Measurements from ENCODE around the gene KCNQ1. TPM values are rescaled to one million over a fixed set of nuclear protein-coding genes. Genes with fewer than 3 reads are reported as not detected.
A peak's percentile ranks its signal among the peaks of the same experiment; 100 is the strongest.

The KCNQ1 gene
- total RNA-seq, 1 donor from 2014 or later = 2.6 TPM

DNA sequence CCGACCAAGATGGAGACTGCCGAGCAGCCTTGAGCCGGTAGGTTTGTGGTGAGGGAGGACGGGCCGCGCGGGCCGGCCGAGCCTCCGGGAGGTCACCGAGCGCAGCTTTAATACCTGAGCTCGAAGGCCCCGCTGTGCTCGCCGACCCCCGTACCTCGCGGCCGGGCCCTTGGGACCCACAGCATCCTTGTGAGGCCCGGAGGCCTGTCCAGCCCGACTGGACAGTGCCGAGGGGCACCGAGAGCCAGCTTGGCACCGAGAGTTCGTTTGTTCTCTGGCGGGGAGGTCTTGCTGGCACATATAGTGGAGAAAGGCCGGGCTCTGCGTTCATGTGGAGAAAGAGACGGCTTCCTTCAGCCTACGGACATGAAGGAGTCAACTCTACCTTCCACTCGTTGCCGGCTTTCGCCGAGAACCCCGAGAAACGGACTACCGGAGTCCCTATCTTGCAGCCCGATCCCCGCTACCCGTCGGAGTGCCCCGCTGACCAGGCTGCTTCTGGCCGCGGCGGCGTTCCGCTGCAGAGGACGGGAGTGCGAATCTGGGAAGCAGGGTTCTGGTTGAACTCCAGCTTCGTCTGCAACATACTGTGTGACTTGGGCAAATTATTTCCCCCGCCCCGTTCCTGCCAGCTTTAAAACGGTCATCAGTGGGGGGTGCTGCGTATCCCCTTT is 43.9 kb upstream of the KCNQ1 start:
- Histone ChIP-seq H3K4me1 (ENCODE audit: control insufficient read depth in 3 of 3, insufficient read depth in 3 of 3, low read length in 3 of 3) (peaks cover 27 to 35% (median 30%) of the 10 kb centered on the region in 3 donors), H3K36me3 (ENCODE audit: control insufficient read depth in 3 of 3, insufficient read depth in 3 of 3, low read length in 3 of 3) (peaks cover 30 to 34% (median 31%) of the 10 kb centered on the region in 3 donors), H3K4me3 (ENCODE audit: low read length in 3 of 3) (peak overlapping the region; percentile 95 to 99 (median 99)), H3K9me3 (ENCODE audit: control insufficient read depth in 3 of 3, low read length in 3 of 3) (no peaks in the 10 kb centered on the region), H3K27me3 (ENCODE audit: control insufficient read depth in 3 of 3, insufficient read depth in 3 of 3, low read length in 3 of 3) (no peaks in the 10 kb centered on the region), H3K9ac (ENCODE audit: low read depth in 1 of 3, low read length in 3 of 3) (peak overlapping the region; percentile 96), H3K27ac (ENCODE audit: low read depth, low read length) (peak overlapping the region; percentile 99)

DNA sequence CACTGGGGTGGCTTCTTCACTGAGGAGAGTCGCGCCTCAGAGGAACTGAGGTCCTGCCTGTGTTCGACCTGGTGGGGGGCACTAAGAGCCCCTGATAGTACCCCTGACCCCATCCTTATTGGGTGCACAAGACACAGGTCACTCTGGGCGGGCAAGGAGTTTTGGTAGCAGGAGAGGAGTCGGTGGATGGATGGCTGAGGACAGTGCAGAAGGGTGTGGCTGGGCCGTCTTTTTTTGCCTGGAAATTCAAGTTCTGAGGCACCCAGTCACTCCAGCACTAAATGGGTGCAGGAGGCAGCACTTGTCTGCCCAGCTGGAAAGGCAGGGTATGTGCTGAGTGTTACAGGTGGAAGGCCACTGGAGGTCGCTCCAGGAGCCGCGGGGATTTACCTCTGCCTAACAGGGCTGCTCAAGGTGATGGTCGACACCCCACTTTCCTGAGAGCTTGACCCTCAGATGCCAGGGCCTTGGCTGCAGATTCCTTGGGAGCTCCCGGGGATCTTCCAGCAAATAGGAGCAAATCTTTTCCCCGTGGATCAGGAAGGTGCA is 43.3 kb upstream of the KCNQ1 start:
- peak overlapping the region; percentile 99 for H3K27ac ChIP-seq (ENCODE audit: low read depth, low read length)
- H3K9ac ChIP-seq (ENCODE audit: low read depth in 1 of 3, low read length in 3 of 3) = peak overlapping the region; percentile 96
- peak overlapping the region; percentile 95 to 99 (median 99) for H3K4me3 ChIP-seq (ENCODE audit: low read length in 3 of 3)
- H3K4me1 ChIP-seq (ENCODE audit: control insufficient read depth in 3 of 3, insufficient read depth in 3 of 3, low read length in 3 of 3) = peaks cover 27 to 35% (median 30%) of the 10 kb centered on the region in 3 donors
- H3K36me3 ChIP-seq (ENCODE audit: control insufficient read depth in 3 of 3, insufficient read depth in 3 of 3, low read length in 3 of 3) = peaks cover 26 to 29% (median 27%) of the 10 kb centered on the region in 3 donors
- no peaks in the 10 kb centered on the region for H3K27me3 ChIP-seq (ENCODE audit: control insufficient read depth in 3 of 3, insufficient read depth in 3 of 3, low read length in 3 of 3)
- H3K9me3 ChIP-seq (ENCODE audit: control insufficient read depth in 3 of 3, low read length in 3 of 3) = no peaks in the 10 kb centered on the region

DNA sequence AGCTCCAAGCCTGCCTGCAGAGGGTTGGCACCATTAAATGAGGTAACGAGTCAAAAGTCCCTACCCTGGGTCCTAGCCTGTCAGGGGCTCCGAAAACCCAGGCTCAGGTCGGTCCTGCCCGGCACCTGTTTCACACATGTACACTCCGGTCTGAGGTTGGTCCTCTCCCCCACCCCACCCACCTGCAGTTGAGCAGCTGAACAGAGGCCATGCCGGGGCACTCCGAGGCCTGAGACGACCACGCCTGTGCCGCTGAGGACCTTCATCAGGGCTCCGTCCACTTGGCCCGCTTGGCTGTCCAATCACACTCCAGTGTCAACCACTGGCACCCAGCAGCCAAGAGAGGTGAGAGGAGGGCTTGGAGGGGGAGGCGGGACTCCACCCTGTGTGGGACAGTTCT is 42.7 kb upstream of the KCNQ1 start:
- no peaks in the 10 kb centered on the region for H3K9me3 ChIP-seq (ENCODE audit: control insufficient read depth in 3 of 3, low read length in 3 of 3)
- peak overlapping the region in 2 of 3 donors; percentile 96 for H3K9ac ChIP-seq (ENCODE audit: low read depth in 1 of 3, low read length in 3 of 3)
- peaks cover 21 to 24% (median 23%) of the 10 kb centered on the region in 3 donors for H3K36me3 ChIP-seq (ENCODE audit: control insufficient read depth in 3 of 3, insufficient read depth in 3 of 3, low read length in 3 of 3)
- peaks cover 27 to 35% (median 30%) of the 10 kb centered on the region in 3 donors for H3K4me1 ChIP-seq (ENCODE audit: control insufficient read depth in 3 of 3, insufficient read depth in 3 of 3, low read length in 3 of 3)
- no peaks in the 10 kb centered on the region for H3K27me3 ChIP-seq (ENCODE audit: control insufficient read depth in 3 of 3, insufficient read depth in 3 of 3, low read length in 3 of 3)
- no peak overlapping the region for H3K27ac ChIP-seq (ENCODE audit: low read depth, low read length)
- H3K4me3 ChIP-seq (ENCODE audit: low read length in 3 of 3) = peak overlapping the region in 2 of 3 donors; percentile 95 to 99

DNA sequence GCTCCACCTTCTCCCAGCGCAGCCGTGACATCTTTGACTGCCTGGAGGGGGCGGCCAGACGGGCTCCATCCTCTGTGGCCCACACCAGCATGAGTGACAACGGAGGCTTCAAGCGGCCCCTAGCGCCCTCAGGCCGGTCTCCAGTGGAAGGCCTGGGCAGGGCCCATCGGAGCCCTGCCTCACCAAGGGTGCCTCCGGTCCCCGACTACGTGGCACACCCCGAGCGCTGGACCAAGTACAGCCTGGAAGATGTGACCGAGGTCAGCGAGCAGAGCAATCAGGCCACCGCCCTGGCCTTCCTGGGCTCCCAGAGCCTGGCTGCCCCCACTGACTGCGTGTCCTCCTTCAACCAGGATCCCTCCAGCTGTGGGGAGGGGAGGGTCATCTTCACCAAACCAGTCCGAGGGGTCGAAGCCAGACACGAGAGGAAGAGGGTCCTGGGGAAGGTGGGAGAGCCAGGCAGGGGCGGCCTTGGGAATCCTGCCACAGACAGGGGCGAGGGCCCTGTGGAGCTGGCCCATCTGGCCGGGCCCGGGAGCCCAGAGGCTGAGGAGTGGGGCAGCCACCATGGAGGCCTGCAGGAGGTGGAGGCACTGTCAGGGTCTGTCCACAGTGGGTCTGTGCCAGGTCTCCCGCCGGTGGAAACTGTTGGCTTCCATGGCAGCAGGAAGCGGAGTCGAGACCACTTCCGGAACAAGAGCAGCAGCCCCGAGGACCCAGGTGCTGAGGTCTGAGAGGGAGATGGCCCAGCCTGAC is 41.7 kb upstream of the KCNQ1 start:
- Histone ChIP-seq H3K27me3 (ENCODE audit: control insufficient read depth in 3 of 3, insufficient read depth in 3 of 3, low read length in 3 of 3) (no peaks in the 10 kb centered on the region), H3K4me1 (ENCODE audit: control insufficient read depth in 3 of 3, insufficient read depth in 3 of 3, low read length in 3 of 3) (peaks cover 27 to 35% (median 30%) of the 10 kb centered on the region in 3 donors), H3K27ac (ENCODE audit: low read depth, low read length) (no peak overlapping the region), H3K9me3 (ENCODE audit: control insufficient read depth in 3 of 3, low read length in 3 of 3) (no peaks in the 10 kb centered on the region), H3K9ac (ENCODE audit: low read depth in 1 of 3, low read length in 3 of 3) (no peak overlapping the region), H3K4me3 (ENCODE audit: low read length in 3 of 3) (no peak overlapping the region), H3K36me3 (ENCODE audit: control insufficient read depth in 3 of 3, insufficient read depth in 3 of 3, low read length in 3 of 3) (peaks cover 19 to 23% (median 20%) of the 10 kb centered on the region in 3 donors)

DNA sequence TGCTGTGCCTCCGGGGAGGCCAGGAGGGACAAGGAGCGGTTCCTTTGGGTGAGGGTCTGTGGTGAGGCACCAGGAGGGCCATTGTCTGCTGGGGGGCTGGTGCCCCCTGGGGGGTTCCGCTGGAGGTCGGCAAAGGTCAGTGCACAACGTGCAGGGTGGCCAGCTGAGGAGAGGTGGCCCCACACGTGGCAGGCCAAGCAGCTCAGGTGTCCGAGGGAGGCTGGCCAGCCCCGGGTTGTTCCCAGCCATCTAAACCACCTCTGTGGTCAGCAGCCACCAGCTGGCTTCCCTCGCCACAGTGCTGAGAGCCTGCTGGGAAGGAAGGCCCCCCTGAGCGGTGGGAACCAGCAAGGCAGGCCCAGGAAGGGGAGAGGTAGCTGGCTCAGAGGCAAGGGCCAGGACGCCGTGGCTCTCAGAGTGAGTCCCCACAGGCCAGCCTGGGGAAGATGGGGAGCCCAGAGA is 40.0 kb upstream of the KCNQ1 start:
- peak overlapping the region in 1 of 3 donors; percentile 57 for H3K9ac ChIP-seq (ENCODE audit: low read depth in 1 of 3, low read length in 3 of 3)
- no peak overlapping the region for H3K27ac ChIP-seq (ENCODE audit: low read depth, low read length)
- peaks cover 14 to 20% (median 15%) of the 10 kb centered on the region in 3 donors for H3K4me1 ChIP-seq (ENCODE audit: control insufficient read depth in 3 of 3, insufficient read depth in 3 of 3, low read length in 3 of 3)
- peaks cover 0 to 4% (median 3%) of the 10 kb centered on the region in 3 donors for H3K27me3 ChIP-seq (ENCODE audit: control insufficient read depth in 3 of 3, insufficient read depth in 3 of 3, low read length in 3 of 3)
- H3K4me3 ChIP-seq (ENCODE audit: low read length in 3 of 3) = no peak overlapping the region
- peaks cover 15 to 19% (median 19%) of the 10 kb centered on the region in 3 donors for H3K36me3 ChIP-seq (ENCODE audit: control insufficient read depth in 3 of 3, insufficient read depth in 3 of 3, low read length in 3 of 3)
- H3K9me3 ChIP-seq (ENCODE audit: control insufficient read depth in 3 of 3, low read length in 3 of 3) = no peaks in the 10 kb centered on the region

DNA sequence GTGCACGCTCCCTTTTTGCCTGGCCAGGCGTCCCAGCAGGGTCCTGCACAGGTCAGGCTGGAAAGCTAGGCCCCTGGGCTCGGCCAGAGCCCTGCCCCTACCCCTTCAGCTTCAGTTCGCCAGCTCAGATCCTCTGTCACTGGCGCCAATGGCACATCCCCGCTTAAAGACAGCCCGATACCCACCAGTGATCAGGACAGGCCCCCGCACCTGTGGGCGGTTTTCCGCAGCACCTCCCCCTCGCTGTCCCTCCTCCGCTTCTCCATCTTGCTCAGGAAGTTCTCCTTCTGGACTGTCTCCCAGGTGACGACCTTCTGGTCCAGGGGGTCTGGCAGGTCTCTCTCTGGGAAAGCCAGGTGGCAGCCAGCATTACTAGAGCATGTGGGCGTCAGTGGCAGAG is 38.4 kb upstream of the KCNQ1 start:
- no peak overlapping the region for H3K27ac ChIP-seq (ENCODE audit: low read depth, low read length)
- peaks cover 15 to 19% (median 19%) of the 10 kb centered on the region in 3 donors for H3K36me3 ChIP-seq (ENCODE audit: control insufficient read depth in 3 of 3, insufficient read depth in 3 of 3, low read length in 3 of 3)
- H3K27me3 ChIP-seq (ENCODE audit: control insufficient read depth in 3 of 3, insufficient read depth in 3 of 3, low read length in 3 of 3) = peaks cover 0 to 9% (median 8%) of the 10 kb centered on the region in 3 donors
- H3K4me3 ChIP-seq (ENCODE audit: low read length in 3 of 3) = no peak overlapping the region
- no peak overlapping the region for H3K9ac ChIP-seq (ENCODE audit: low read depth in 1 of 3, low read length in 3 of 3)
- H3K9me3 ChIP-seq (ENCODE audit: control insufficient read depth in 3 of 3, low read length in 3 of 3) = no peaks in the 10 kb centered on the region
- H3K4me1 ChIP-seq (ENCODE audit: control insufficient read depth in 3 of 3, insufficient read depth in 3 of 3, low read length in 3 of 3) = peaks cover 10 to 13% (median 11%) of the 10 kb centered on the region in 3 donors

DNA sequence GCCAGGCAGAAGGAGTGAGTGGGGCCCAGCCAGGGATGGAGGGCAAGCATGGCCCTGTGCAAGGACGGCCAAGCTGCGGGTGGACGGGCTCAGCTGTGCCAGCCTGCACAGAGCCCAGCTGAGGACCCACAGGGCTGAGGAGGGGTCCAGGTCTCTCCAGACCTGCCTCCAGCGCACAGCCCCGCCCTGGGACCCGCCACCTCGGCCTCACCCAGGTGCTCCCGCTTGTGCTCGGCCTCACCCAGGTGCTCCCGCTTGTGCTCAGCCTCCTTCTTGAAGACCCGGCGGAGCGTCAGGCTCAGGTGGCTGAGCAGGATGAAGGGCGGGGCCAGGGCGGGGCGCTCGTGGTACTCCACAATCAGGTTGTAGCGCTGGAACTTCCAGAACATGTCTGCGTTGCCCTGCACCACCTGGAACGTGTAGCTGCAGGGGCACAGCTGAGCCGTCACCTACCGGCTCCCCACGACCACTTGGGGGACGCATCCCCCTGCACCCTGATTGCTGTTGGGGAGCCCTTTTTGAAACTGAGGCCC is 37.9 kb upstream of the KCNQ1 start:
- Histone ChIP-seq H3K27me3 (ENCODE audit: control insufficient read depth in 3 of 3, insufficient read depth in 3 of 3, low read length in 3 of 3) (peaks cover 0 to 9% (median 8%) of the 10 kb centered on the region in 3 donors), H3K4me3 (ENCODE audit: low read length in 3 of 3) (no peak overlapping the region)

DNA sequence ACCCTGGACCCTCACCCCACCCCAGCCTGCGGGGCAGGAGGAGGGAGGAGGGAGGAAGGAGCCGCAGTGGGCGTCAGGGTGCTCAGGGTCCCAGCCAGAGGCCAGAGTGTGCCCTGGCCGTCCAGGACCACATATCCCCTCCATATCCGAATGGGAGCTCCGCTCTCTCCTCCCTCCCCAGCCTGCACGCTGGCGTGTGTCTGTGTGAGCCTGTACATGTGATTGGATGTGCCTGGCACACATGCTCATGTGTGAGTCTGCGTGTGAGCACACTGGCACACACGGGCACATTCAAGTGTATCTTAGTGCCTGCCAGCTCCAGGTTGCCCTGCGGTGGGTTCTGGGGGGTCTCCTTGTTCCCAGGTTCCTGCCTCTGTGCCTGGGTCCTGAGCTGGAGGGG is 36.1 kb upstream of the KCNQ1 start:
- no peak overlapping the region for H3K9ac ChIP-seq (ENCODE audit: low read depth in 1 of 3, low read length in 3 of 3)
- H3K36me3 ChIP-seq (ENCODE audit: control insufficient read depth in 3 of 3, insufficient read depth in 3 of 3, low read length in 3 of 3) = peaks cover under 1 to 5% (median 4%) of the 10 kb centered on the region in 3 donors
- no peaks in the 10 kb centered on the region for H3K9me3 ChIP-seq (ENCODE audit: control insufficient read depth in 3 of 3, low read length in 3 of 3)
- peaks cover 0 to 9% (median 8%) of the 10 kb centered on the region in 3 donors for H3K27me3 ChIP-seq (ENCODE audit: control insufficient read depth in 3 of 3, insufficient read depth in 3 of 3, low read length in 3 of 3)
- no peak overlapping the region for H3K27ac ChIP-seq (ENCODE audit: low read depth, low read length)
- peaks cover 0 to 4% (median 0%) of the 10 kb centered on the region in 3 donors for H3K4me1 ChIP-seq (ENCODE audit: control insufficient read depth in 3 of 3, insufficient read depth in 3 of 3, low read length in 3 of 3)
- no peak overlapping the region for H3K4me3 ChIP-seq (ENCODE audit: low read length in 3 of 3)

More for the DNA sequence above, 37.9 kb upstream of the KCNQ1 start:
- H3K27ac ChIP-seq (ENCODE audit: low read depth, low read length) = no peak overlapping the region
- peaks cover 15 to 19% (median 19%) of the 10 kb centered on the region in 3 donors for H3K36me3 ChIP-seq (ENCODE audit: control insufficient read depth in 3 of 3, insufficient read depth in 3 of 3, low read length in 3 of 3)
- H3K9ac ChIP-seq (ENCODE audit: low read depth in 1 of 3, low read length in 3 of 3) = no peak overlapping the region
- no peaks in the 10 kb centered on the region for H3K9me3 ChIP-seq (ENCODE audit: control insufficient read depth in 3 of 3, low read length in 3 of 3)
- H3K4me1 ChIP-seq (ENCODE audit: control insufficient read depth in 3 of 3, insufficient read depth in 3 of 3, low read length in 3 of 3) = peaks cover 5 to 8% (median 6%) of the 10 kb centered on the region in 3 donors

DNA sequence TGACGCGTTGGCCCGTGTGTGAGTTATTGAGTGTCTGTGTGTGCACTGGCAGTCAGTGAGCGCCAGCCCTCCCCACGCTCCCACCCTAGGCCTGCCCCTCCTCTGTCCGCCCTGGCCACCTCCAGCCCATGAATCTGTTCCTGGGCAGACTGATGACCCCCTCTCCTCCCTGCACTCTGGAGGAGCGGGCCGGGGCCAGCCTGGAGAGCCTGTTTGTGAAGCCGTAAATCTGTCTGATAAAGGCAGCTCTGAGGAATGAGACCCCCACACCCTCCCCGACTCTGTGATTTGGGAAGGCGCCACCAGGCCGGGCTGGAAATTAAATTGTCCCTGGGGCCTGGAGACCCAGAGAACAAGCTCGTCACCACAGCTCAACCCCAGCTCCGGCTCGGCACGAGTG is 35.7 kb upstream of the KCNQ1 start:
- Histone ChIP-seq H3K9ac (ENCODE audit: low read depth in 1 of 3, low read length in 3 of 3) (no peak overlapping the region), H3K27ac (ENCODE audit: low read depth, low read length) (no peak overlapping the region), H3K27me3 (ENCODE audit: control insufficient read depth in 3 of 3, insufficient read depth in 3 of 3, low read length in 3 of 3) (peaks cover 0 to 9% (median 8%) of the 10 kb centered on the region in 3 donors), H3K4me1 (ENCODE audit: control insufficient read depth in 3 of 3, insufficient read depth in 3 of 3, low read length in 3 of 3) (peaks cover 0 to 4% (median 0%) of the 10 kb centered on the region in 3 donors), H3K36me3 (ENCODE audit: control insufficient read depth in 3 of 3, insufficient read depth in 3 of 3, low read length in 3 of 3) (peaks cover 0 to under 1% (median 0%) of the 10 kb centered on the region in 3 donors), H3K4me3 (ENCODE audit: low read length in 3 of 3) (no peak overlapping the region), H3K9me3 (ENCODE audit: control insufficient read depth in 3 of 3, low read length in 3 of 3) (no peaks in the 10 kb centered on the region)

Measured in skeletal muscle tissue (tissue), 4 donors.